Forelimb muscle (tissue), 1 donor: ENCODE results near the gene LIN9. TPM values are rescaled to one million over a fixed set of nuclear protein-coding genes. Genes with fewer than 3 reads are reported as not detected.

ENCODE experiments used
- polyA plus RNA-seq: library from polyadenylated mRNA; unstranded; fragments of 120-200 nt; gene quantifications from one replicate; pipeline ENCODE4 v1.2.1, GENCODE V29; 2013; ENCODE audit not compliant: insufficient read length

The LIN9 gene
- polyA plus RNA-seq, 1 donor, result 6.7 TPM

Other genes with a start within 250 kb of the LIN9 start
- 555 TPM for gene H3-3A, start 246.4 kb downstream of the LIN9 start, polyA plus RNA-seq
- 45.0 TPM for gene ACBD3, start 122.4 kb downstream of the LIN9 start, polyA plus RNA-seq
- gene MIXL1, start 85.5 kb downstream of the LIN9 start, polyA plus RNA-seq, result 0.44 TPM
- gene PARP1, start 98.9 kb upstream of the LIN9 start, polyA plus RNA-seq, result 95.9 TPM
- 13.5 TPM for gene STUM, start 239.6 kb upstream of the LIN9 start, polyA plus RNA-seq